NT2/D1 (cell line): ENCODE results near the gene FTL.

Experiments
- DNase-seq: peaks from one replicate; pipeline ENCODE4 v3.0.0-alpha.2; 2011; ENCODE audit warnings: low read depth, low spot score
- H3K27me3 ChIP-seq: 2 replicates; pipeline ENCODE4 v1.6.0; 2011; ENCODE audit warnings: mild to moderate bottlenecking; ENCODE audit not compliant: insufficient read length, insufficient read depth
- H3K36me3 ChIP-seq: 2 replicates; pipeline ENCODE4 v1.6.1; 2011; ENCODE audit warnings: mild to moderate bottlenecking, low read length, mixed read lengths; ENCODE audit not compliant: insufficient read depth, insufficient read length
- H3K4me1 ChIP-seq: 2 replicates; pipeline ENCODE4 v1.5.1; 2011; ENCODE audit not compliant: insufficient read depth, insufficient read length
- H3K4me3 ChIP-seq: 2 replicates; pipeline ENCODE4 v1.5.1; 2011; ENCODE audit warnings: low read depth; ENCODE audit not compliant: insufficient read length
- H3K9ac ChIP-seq: 2 replicates; pipeline ENCODE4 v1.6.0; 2011; ENCODE audit warnings: low read depth; ENCODE audit not compliant: insufficient read length
- H3K9me3 ChIP-seq: 2 replicates; pipeline ENCODE4 v1.5.1; 2011; ENCODE audit warnings: mild to moderate bottlenecking, low read length; ENCODE audit not compliant: insufficient read depth
- SUZ12 ChIP-seq: IDR thresholded peaks from 2 replicates; pipeline ENCODE4 v1.6.1; 2011; ENCODE audit not compliant: insufficient read length, insufficient read depth; ENCODE audit errors: extremely low read depth
- YY1 ChIP-seq: IDR thresholded peaks from 2 replicates; pipeline ENCODE4 v1.6.1; 2011; ENCODE audit not compliant: insufficient read length, insufficient read depth
- ZNF274 ChIP-seq: IDR thresholded peaks from 2 replicates; pipeline ENCODE4 v1.6.1; 2011; ENCODE audit warnings: mild to moderate bottlenecking, low read depth, low read length

The FTL gene

DNA sequence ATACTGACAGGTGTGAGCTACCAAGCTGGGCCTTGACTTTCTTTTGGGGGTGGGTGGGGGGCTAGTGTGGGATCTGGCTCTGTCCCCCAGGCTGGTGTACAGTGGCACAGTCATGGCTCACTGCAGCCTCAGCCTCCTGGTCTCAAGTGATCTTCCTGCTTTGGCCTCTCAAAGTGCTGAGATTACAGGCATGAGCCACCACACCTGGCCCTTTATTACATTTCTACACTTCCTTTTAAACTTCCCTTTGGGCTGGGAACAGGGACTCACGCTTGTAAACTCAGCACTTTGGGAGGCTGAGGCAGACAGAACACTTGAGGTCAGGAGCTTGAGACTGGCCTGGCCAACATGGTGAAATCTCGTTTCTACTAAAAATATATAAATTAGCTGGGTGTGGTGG lies 12.0 kb downstream of the FTL start:
- TF ChIP-seq ZNF274 (no peak), YY1 (no peak), SUZ12 (no peak)
- H3K36me3 ChIP-seq, result peaks cover 51% of the 10 kb centered on the region
- no peak overlapping the region for H3K9ac ChIP-seq
- no peaks in the 10 kb centered on the region for H3K9me3 ChIP-seq
- H3K4me1 ChIP-seq, result no peaks in the 10 kb centered on the region
- H3K27me3 ChIP-seq, result no peaks in the 10 kb centered on the region
- no peak overlapping the region for H3K4me3 ChIP-seq
- no peak for DNase-seq

- no peaks in the 10 kb centered on the region for H3K9me3 ChIP-seq
- TF ChIP-seq ZNF274 (no peak), YY1 (no peak), SUZ12 (no peak)
- no peak overlapping the region for H3K9ac ChIP-seq
- no peaks in the 10 kb centered on the region for H3K27me3 ChIP-seq
- DNase-seq, result no peak
- H3K4me3 ChIP-seq, result no peak overlapping the region
- no peaks in the 10 kb centered on the region for H3K4me1 ChIP-seq
- peaks cover 63% of the 10 kb centered on the region for H3K36me3 ChIP-seq
Observed at GRCh38 chr19:48982280-48982679, 17.2 kb downstream of the FTL start.

DNA sequence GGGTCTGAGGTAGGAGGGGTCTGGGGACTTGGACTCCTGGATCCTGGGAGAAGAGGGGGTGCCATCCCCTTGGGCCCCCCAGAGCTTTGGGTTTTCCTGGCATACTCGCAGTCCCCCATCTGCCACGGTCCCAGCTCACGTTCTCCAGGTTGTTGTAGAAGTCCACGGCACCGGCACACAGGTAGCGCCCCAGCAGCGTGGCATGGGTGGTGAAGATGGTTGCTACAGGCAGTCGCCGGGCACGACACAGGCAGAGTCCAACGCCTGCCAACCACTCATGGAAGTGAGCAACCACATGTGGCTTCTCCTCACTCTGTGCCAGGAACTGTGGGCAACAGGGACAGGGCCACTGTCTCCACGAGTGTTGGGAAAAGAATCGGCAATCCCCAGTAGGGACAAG lies 20.6 kb downstream of the FTL start:
- peaks cover 71% of the 10 kb centered on the region for H3K36me3 ChIP-seq
- peaks cover 8% of the 10 kb centered on the region for H3K4me1 ChIP-seq
- no peaks in the 10 kb centered on the region for H3K9me3 ChIP-seq
- TF ChIP-seq ZNF274, result no peak
- no peak for TF ChIP-seq YY1
- no peak for TF ChIP-seq SUZ12
- no peaks in the 10 kb centered on the region for H3K27me3 ChIP-seq
- no peak overlapping the region for H3K9ac ChIP-seq
- no peak for DNase-seq
- no peak overlapping the region for H3K4me3 ChIP-seq

DNA sequence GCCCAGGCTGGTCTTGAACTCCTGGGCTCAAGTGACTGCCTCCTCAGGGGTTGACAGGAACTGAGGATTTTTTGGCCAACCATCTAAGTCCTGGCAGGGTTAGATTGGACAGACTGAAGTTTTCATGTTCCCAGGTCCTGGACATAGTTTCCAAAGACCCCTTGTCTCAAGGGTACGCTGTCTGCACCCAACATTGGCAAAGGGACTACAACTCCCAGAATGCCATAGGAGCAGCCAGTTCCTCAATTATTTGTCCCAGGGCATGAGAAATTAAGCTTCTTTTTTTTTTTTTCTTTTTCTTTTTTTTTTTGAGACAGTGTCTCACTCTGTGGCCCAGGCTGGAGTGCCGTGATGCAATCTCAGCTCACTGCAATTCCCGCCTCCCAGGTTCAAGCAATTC lies 21.1 kb downstream of the FTL start:
- no peaks in the 10 kb centered on the region for H3K27me3 ChIP-seq
- H3K4me3 ChIP-seq, result no peak overlapping the region
- peaks cover 76% of the 10 kb centered on the region for H3K36me3 ChIP-seq
- no peak for DNase-seq
- no peaks in the 10 kb centered on the region for H3K9me3 ChIP-seq
- H3K4me1 ChIP-seq, result peaks cover 12% of the 10 kb centered on the region
- no peak for TF ChIP-seq ZNF274
- no peak for TF ChIP-seq YY1
- no peak for TF ChIP-seq SUZ12
- H3K9ac ChIP-seq, result no peak overlapping the region

GRCh38 chr19:48987323-48987722 lies 22.2 kb downstream of the FTL start:
- H3K27me3 ChIP-seq, result no peaks in the 10 kb centered on the region
- DNase-seq, result no peak
- H3K36me3 ChIP-seq, result peaks cover 69% of the 10 kb centered on the region
- no peak for TF ChIP-seq ZNF274
- TF ChIP-seq SUZ12, result no peak
- no peak for TF ChIP-seq YY1
- no peak overlapping the region for H3K4me3 ChIP-seq
- no peak overlapping the region for H3K9ac ChIP-seq
- no peaks in the 10 kb centered on the region for H3K9me3 ChIP-seq
- H3K4me1 ChIP-seq, result peaks cover 17% of the 10 kb centered on the region

- peaks cover 17% of the 10 kb centered on the region for H3K4me1 ChIP-seq
- H3K9ac ChIP-seq, result no peak overlapping the region
- no peak for DNase-seq
- no peaks in the 10 kb centered on the region for H3K27me3 ChIP-seq
- no peak for TF ChIP-seq SUZ12
- no peak for TF ChIP-seq YY1
- no peak for TF ChIP-seq ZNF274
- peaks cover 59% of the 10 kb centered on the region for H3K36me3 ChIP-seq
- H3K9me3 ChIP-seq, result no peaks in the 10 kb centered on the region
- H3K4me3 ChIP-seq, result no peak overlapping the region
Observed at GRCh38 chr19:48988286-48988685, 23.2 kb downstream of the FTL start.

DNA sequence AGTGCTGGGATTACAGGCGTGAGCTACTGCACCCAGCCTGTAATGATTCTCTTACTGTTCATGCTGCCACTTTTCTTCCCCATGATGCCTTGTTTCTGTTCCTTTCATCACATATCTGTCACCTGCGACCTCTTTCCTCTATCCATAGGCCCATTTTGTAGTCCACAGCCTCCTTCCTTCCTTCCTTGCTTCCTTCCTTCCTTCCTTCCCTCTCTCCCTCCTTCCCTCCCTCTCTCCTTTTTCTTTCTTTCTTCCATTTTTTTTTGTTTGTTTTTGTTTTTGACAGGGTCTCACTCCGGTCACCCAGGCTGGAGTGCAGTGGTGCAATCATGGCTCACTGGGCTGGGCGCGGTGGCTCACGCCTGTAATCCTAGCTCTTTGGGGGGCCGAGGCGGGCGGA lies 23.8 kb downstream of the FTL start:
- DNase-seq, result no peak
- Histone ChIP-seq H3K27me3 (no peaks in the 10 kb centered on the region), H3K9ac (no peak overlapping the region), H3K4me1 (peaks cover 17% of the 10 kb centered on the region), H3K4me3 (no peak overlapping the region), H3K36me3 (peaks cover 54% of the 10 kb centered on the region), H3K9me3 (no peaks in the 10 kb centered on the region)
- TF ChIP-seq SUZ12, result no peak
- TF ChIP-seq ZNF274, result no peak
- TF ChIP-seq YY1, result no peak

DNA sequence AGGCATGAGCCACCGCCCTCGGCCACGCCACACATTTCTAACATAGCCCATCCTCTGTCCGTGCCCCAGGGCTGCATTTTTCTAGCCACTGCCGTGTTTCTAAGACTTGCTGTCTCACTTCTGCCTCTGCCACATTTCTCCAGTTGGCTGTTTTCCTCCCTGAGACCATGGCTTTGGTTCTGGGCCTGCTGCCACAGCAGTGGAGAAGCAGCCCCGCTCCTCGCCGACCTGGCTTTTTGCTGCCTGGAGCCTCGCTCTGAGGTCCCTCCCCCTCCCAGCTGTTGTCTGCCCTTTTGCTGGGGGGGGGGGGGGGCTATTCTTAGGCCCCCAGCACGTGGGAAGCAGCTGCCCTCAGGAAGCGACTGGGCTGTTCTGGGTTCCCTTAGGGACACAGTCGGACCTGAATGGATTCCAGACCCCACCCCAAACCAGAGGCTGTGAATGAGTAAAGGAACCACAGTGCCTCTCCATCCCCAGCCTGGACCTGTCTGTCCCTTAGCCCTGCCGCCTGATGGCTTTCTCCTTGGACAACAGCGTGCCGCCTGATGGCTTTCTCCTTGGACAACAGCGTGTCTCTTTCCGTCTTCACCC lies 24.7 kb downstream of the FTL start:
- H3K4me3 ChIP-seq, result no peak overlapping the region
- no peak overlapping the region for H3K9ac ChIP-seq
- H3K9me3 ChIP-seq, result no peaks in the 10 kb centered on the region
- H3K27me3 ChIP-seq, result no peaks in the 10 kb centered on the region
- H3K36me3 ChIP-seq, result peaks cover 51% of the 10 kb centered on the region
- TF ChIP-seq ZNF274 (no peak), SUZ12 (no peak), YY1 (no peak)
- H3K4me1 ChIP-seq, result peaks cover 17% of the 10 kb centered on the region
- no peak for DNase-seq
